Cardiac muscle cell (in vitro differentiated cells and primary cell): ENCODE data around the gene GRIN1. TPM values are rescaled to one million over a fixed set of nuclear protein-coding genes. Genes with fewer than 3 reads are reported as not detected.

Experiments
- DNase-seq, 2 donors: peaks; one replicate each; pipeline versions ENCODE4 v3.0.0 to v3.0.0-alpha.2; 2010 to 2017; ENCODE audit warnings: low read depth in 1 of 2, low spot score in 1 of 2
- H3K27ac ChIP-seq: fragments of 200-600 bp; sonication (generic); 2 replicates; pipeline ENCODE4 v1.5.1; 2016
- H3K27me3 ChIP-seq: fragments of 200-600 bp; sonication (generic); 2 replicates; pipeline ENCODE4 v1.6.0; 2016; ENCODE audit warnings: control low read depth
- H3K36me3 ChIP-seq: fragments of 200-600 bp; sonication (generic); 2 replicates; pipeline ENCODE4 v1.5.1; 2016; ENCODE audit warnings: control low read depth
- H3K4me1 ChIP-seq: fragments of 200-600 bp; sonication (generic); 2 replicates; pipeline ENCODE4 v1.8.1; 2017; ENCODE audit warnings: low read depth, mild to moderate bottlenecking, mixed run types
- H3K4me3 ChIP-seq: fragments of 200-600 bp; sonication (generic); 2 replicates; pipeline ENCODE4 v1.5.1; 2016; ENCODE audit warnings: mild to moderate bottlenecking
- H3K9me3 ChIP-seq: fragments of 200-600 bp; sonication (generic); 2 replicates; pipeline ENCODE4 v1.5.1; 2017; ENCODE audit warnings: low read depth, mild to moderate bottlenecking, control low read depth
- polyA plus RNA-seq: library from polyadenylated mRNA; unstranded; fragments of >200 nt; fragmentation: Nextera tagmentation; extraction: Ambion mirVana; gene quantifications from 2 replicates; pipeline ENCODE4 v1.2.1, GENCODE V29; 2016
- total RNA-seq: library from RNA; depleted of rRNA; stranded (reverse); fragments of >200 nt; gene quantifications from 2 replicates; pipeline ENCODE4 v1.2.3, GENCODE V29; 2016
- TF ChIP-seq, protein P1 (sequence below): IDR thresholded peaks from 2 replicates; pipeline ENCODE4 v1.5.1; 2012; ENCODE audit warnings: low read depth, mild to moderate bottlenecking, low read length

The GRIN1 gene
- total and polyA plus RNA-seq, 2 experiments from 2014 or later, result 0.03 to 0.22 TPM

DNA sequence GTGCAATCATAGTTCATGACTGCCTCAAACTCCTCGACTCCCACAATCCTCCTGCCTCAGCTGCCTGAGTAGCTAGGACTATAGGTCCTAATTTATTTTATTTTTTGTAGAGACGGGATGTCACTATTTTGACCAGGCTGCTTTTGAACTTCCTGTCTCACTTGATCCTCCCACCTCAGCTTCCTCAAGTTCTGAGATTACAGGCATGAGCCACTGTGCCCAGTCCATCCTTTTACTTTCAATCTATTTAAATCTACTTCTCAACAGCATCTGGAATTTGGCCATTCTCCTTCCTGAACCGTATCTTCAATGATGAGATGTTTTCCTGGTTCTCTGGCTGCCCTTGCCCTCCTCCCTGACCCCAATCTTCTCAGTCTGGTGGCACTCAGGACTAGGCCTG lies 12.2 kb upstream of the GRIN1 start:
- H3K9me3 ChIP-seq, result no peaks in the 10 kb centered on the region
- H3K4me3 ChIP-seq, result no peak overlapping the region
- H3K27me3 ChIP-seq, result peaks cover 1% of the 10 kb centered on the region
- TF ChIP-seq, protein P1, sequence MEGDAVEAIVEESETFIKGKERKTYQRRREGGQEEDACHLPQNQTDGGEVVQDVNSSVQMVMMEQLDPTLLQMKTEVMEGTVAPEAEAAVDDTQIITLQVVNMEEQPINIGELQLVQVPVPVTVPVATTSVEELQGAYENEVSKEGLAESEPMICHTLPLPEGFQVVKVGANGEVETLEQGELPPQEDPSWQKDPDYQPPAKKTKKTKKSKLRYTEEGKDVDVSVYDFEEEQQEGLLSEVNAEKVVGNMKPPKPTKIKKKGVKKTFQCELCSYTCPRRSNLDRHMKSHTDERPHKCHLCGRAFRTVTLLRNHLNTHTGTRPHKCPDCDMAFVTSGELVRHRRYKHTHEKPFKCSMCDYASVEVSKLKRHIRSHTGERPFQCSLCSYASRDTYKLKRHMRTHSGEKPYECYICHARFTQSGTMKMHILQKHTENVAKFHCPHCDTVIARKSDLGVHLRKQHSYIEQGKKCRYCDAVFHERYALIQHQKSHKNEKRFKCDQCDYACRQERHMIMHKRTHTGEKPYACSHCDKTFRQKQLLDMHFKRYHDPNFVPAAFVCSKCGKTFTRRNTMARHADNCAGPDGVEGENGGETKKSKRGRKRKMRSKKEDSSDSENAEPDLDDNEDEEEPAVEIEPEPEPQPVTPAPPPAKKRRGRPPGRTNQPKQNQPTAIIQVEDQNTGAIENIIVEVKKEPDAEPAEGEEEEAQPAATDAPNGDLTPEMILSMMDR, result no peak
- no peak for DNase-seq
- H3K4me1 ChIP-seq, result no peaks in the 10 kb centered on the region
- H3K36me3 ChIP-seq, result no peaks in the 10 kb centered on the region
- H3K27ac ChIP-seq, result no peak overlapping the region

DNA sequence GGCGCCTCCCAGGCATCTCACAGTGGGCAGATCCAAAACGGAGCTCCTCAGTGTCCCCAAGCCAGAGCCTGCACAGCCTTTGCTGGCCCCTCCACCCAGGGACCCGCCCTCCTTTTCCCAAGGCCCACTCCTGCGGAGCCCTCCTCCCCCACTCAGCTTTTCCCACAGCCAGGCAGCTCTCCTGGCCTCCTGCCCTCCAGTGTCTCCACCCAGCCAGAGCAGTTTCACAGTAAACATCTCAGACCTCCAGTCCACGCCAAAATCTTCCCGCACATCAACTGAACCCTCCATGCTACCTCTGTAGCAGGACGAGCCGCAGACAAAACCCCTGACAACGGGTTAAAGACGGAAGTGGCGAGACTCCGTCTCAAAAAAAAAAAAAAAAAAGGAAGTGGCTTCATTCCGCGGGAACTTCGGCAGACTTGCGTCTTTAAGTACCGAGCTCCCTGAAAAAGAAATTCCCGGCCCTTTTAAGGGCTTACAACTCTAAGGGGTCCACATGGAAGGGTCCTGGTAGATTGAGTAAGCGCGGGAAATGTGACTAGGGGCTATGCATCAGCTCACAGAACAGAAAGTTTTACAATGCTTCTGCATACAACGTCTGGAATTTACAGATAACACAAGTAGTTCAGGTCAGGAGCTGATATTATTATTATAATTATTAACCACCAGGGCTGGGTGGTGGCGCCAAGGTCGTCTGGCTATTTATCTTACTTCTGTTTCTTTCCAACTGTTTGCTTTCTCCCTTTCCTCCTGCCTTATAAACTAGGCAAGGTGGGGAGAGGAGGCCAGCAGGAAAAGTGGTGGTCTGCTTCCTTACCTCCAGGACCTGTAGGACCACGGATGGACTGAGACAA lies 11.4 kb upstream of the GRIN1 start:
- peaks cover 5% of the 10 kb centered on the region for H3K27me3 ChIP-seq
- H3K4me1 ChIP-seq, result no peaks in the 10 kb centered on the region
- peak in 1 of 2 donors; percentile 29 for DNase-seq
- no peaks in the 10 kb centered on the region for H3K36me3 ChIP-seq
- H3K4me3 ChIP-seq, result no peak overlapping the region
- no peaks in the 10 kb centered on the region for H3K9me3 ChIP-seq
- no peak overlapping the region for H3K27ac ChIP-seq
- TF ChIP-seq, protein P1, result no peak

DNA sequence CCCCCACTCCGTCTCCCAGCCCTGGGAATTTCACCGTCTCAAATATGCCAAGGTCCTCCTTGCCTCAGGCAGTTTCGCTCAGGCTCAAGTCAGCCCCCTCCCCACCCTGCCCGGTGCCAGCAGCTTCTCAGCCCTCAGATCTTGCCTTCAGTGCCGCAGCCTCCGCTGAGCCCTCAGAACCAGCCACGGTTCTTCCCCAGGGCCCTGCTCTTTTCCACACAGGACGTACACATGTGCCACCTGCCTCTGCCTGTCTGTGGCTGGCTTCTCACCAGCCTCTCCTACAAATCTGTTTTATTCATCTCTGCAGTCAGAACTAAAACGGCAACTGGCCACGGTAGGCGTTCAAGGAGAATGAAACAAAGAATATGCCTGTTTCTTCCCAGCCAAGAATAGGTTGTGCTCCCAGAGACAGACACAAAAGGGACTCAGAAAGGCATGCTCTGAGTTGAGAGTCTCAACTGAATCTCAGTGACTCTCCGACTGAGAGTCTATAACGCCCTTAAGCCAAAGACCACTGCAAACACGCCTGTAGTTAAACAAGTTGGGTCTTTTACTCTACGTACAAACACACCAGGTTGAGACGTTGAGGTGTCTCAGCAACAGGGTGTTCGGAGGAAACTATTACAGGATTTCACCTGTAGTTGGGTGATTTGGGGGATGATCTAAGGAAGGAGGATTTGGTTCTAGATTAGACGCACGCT lies 10.6 kb upstream of the GRIN1 start:
- Histone ChIP-seq H3K36me3 (no peaks in the 10 kb centered on the region), H3K4me3 (peak overlapping the region; percentile 75), H3K27me3 (peaks cover 12% of the 10 kb centered on the region), H3K27ac (no peak overlapping the region), H3K4me1 (no peaks in the 10 kb centered on the region), H3K9me3 (no peaks in the 10 kb centered on the region)
- TF ChIP-seq, protein P1, result no peak
- no peak for DNase-seq

DNA sequence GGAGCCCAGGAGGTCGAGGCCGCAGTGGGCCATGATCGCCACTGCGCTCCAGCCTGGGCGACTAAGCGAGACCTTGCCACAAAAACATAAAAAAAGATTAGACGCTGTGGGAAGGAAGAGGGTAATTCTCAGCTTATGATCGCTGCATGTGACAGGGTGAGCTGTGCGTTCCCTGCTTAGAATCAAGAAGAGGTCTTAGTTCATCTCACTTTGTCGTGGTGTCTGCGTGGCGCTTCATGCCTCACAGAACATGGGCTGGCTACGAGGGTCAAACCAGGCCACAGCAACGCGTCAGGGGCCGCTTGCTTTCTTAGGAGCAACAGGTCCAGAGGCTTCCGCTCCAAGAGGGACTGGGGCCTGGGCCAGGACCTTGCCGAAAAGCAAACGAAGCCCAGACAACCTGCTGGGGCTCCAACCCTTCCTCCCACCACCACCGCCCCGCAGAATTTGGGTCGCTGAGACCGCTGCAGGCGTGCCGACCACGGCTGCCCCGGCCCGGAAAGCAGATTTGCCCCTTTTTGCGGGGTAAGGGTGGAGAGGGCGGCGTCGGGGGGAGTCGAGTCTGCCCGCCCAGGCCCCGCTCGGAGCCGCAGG lies 10.0 kb upstream of the GRIN1 start:
- peak overlapping the region; percentile 3 for H3K27ac ChIP-seq
- H3K9me3 ChIP-seq, result no peaks in the 10 kb centered on the region
- H3K4me1 ChIP-seq, result no peaks in the 10 kb centered on the region
- no peaks in the 10 kb centered on the region for H3K36me3 ChIP-seq
- H3K27me3 ChIP-seq, result peaks cover 19% of the 10 kb centered on the region
- TF ChIP-seq, protein P1, result no peak
- peak overlapping the region; percentile 75 for H3K4me3 ChIP-seq
- DNase-seq, result peak in 1 of 2 donors; percentile 35

DNA sequence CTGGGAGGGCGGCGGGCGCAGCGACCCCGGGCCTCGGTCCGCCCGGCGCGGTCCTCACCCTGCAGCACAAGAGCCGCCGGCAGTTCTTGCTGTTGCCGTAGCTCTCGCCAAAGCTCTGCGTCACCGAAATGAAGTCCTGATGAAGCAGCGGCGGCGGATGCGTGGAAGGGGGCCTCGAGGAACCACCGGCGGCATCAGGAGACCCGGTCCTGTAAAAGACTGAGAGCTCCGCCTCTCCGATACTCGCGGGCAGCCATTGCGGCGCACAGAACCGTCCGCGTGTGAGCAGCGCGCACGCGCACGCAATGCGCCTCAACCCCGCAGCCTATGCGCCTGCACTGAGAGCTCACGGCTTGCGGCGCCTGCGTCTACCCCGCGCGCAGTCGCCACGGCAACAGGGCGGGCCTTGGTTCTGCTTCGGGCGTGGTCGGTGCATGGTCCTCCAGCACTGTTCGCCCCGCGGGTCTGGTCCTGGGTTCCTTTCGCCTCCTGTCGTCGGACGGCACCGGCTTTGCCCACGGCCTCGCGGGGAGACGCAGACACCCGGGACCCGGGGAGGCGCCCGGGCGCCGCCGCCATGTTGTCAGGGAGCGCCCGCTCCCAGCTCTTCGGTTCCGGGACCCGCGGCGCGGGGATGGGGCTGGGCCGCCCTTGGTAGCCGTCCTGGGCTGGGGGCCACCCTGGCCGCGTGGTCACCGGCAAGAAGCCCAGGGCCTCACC lies 9.3 kb upstream of the GRIN1 start:
- Histone ChIP-seq H3K36me3 (no peaks in the 10 kb centered on the region), H3K9me3 (no peaks in the 10 kb centered on the region), H3K27me3 (peaks cover 24% of the 10 kb centered on the region), H3K27ac (peak overlapping the region; percentile 3), H3K4me1 (no peaks in the 10 kb centered on the region), H3K4me3 (peak overlapping the region; percentile 75)
- DNase-seq, result peak; percentile 94
- TF ChIP-seq, protein P1, result no peak
